ENCODE results near the gene KIF13A.

KIF13A gene

GRCh38 chr6:17730078-17730704 is 257.2 kb downstream of the KIF13A start:
- no peak overlapping the region for H3K4me3 ChIP-seq (ENCODE audit: low read length)
- DNase-seq (ENCODE audit: low read depth) = no peak

GRCh38 chr6:17729223-17730077 is 258.0 kb downstream of the KIF13A start:
- TF ChIP-seq CTCF (conservative IDR thresholded peaks at IDR 0.05; ENCODE audit: low read length) = no peak
- peak; percentile 12 for DNase-seq (ENCODE audit: low read depth)
- H3K4me3 ChIP-seq (ENCODE audit: low read length) = no peak overlapping the region

More at GRCh38 chr6:17730078-17730704, 257.2 kb downstream of the KIF13A start:
- no peak for TF ChIP-seq CTCF (conservative IDR thresholded peaks at IDR 0.05; ENCODE audit: low read length)

GRCh38 chr6:17728551-17729222 is 258.7 kb downstream of the KIF13A start:
- no peak for DNase-seq (ENCODE audit: low read depth)
- TF ChIP-seq CTCF (conservative IDR thresholded peaks at IDR 0.05; ENCODE audit: low read length) = no peak
- no peak overlapping the region for H3K4me3 ChIP-seq (ENCODE audit: low read length)

GRCh38 chr6:17725083-17725482 is 262.4 kb downstream of the KIF13A start:
- peak; percentile 27 for DNase-seq (ENCODE audit: low read depth)
- TF ChIP-seq CTCF (conservative IDR thresholded peaks at IDR 0.05; ENCODE audit: low read length) = no peak
- no peak overlapping the region for H3K4me3 ChIP-seq (ENCODE audit: low read length)

- DNase-seq (ENCODE audit: low read depth) = no peak
- no peak overlapping the region for H3K4me3 ChIP-seq (ENCODE audit: low read length)
- TF ChIP-seq CTCF (conservative IDR thresholded peaks at IDR 0.05; ENCODE audit: low read length) = no peak
Observed at GRCh38 chr6:17724341-17724740, 263.1 kb downstream of the KIF13A start.

GRCh38 chr6:17721671-17722070 is 265.8 kb downstream of the KIF13A start:
- DNase-seq (ENCODE audit: low read depth) = no peak
- no peak overlapping the region for H3K4me3 ChIP-seq (ENCODE audit: low read length)
- no peak for TF ChIP-seq CTCF (conservative IDR thresholded peaks at IDR 0.05; ENCODE audit: low read length)
